NCI-H446 treated with DMSO at 0.1 percent for 48 hours (cell line): ENCODE measurements around the gene FOXO3.
"Not testable (repeated sequence)": the region's sequence is repeated elsewhere in the genome, so short reads cannot be mapped to it uniquely, and the experiment has no call there.

Experiments used
- DNase-seq: peaks from one replicate; lab custom pipeline; 2025; lab: John Stamatoyannopoulos, UW

The FOXO3 gene

GRCh38 chr6:108555399-108556052 lies 5.2 kb upstream of the FOXO3 start:
- DNase-seq = no peak

- no peak for DNase-seq
These were observed 4.5 kb upstream of the FOXO3 start for GRCh38 chr6:108556250-108556649.

GRCh38 chr6:108556866-108557493 lies 3.7 kb upstream of the FOXO3 start:
- no peak for DNase-seq

GRCh38 chr6:108557494-108558371 lies 3.0 kb upstream of the FOXO3 start:
- peak; percentile 67 for DNase-seq

GRCh38 chr6:108558372-108559096 lies 2.2 kb upstream of the FOXO3 start:
- peak; percentile 97 for DNase-seq

GRCh38 chr6:108559097-108559883 lies 1.4 kb upstream of the FOXO3 start:
- DNase-seq = peak; percentile 65

- DNase-seq = peak; percentile 71
These were observed 744 bp upstream of the FOXO3 start for GRCh38 chr6:108559884-108560462.

- not testable (repeated sequence) for DNase-seq
These were observed 561 bp downstream of the FOXO3 start for GRCh38 chr6:108561309-108561647.

GRCh38 chr6:108561742-108562502 lies 1.2 kb downstream of the FOXO3 start:
- no peak for DNase-seq

GRCh38 chr6:108562503-108562993 lies 1.8 kb downstream of the FOXO3 start:
- DNase-seq = no peak

- DNase-seq = no peak
These were observed 2.6 kb downstream of the FOXO3 start for GRCh38 chr6:108563292-108563691.

GRCh38 chr6:108564178-108564577 lies 3.5 kb downstream of the FOXO3 start:
- no peak for DNase-seq

- DNase-seq = no peak
These were observed 4.5 kb downstream of the FOXO3 start for GRCh38 chr6:108565091-108565766.

GRCh38 chr6:108565893-108566292 lies 5.2 kb downstream of the FOXO3 start:
- DNase-seq = no peak

- no peak for DNase-seq
These were observed 5.7 kb downstream of the FOXO3 start for GRCh38 chr6:108566406-108566805.

GRCh38 chr6:108568101-108568500 lies 7.4 kb downstream of the FOXO3 start:
- DNase-seq = no peak

GRCh38 chr6:108568551-108569305 lies 8.0 kb downstream of the FOXO3 start:
- DNase-seq = no peak

- no peak for DNase-seq
These were observed 9.8 kb downstream of the FOXO3 start for GRCh38 chr6:108570517-108570916.
